ENCODE data around the gene EMC10.
"Not testable (repeated sequence)": the region's sequence is repeated elsewhere in the genome, so short reads cannot be mapped to it uniquely, and the experiment has no call there.

EMC10 gene

DNA sequence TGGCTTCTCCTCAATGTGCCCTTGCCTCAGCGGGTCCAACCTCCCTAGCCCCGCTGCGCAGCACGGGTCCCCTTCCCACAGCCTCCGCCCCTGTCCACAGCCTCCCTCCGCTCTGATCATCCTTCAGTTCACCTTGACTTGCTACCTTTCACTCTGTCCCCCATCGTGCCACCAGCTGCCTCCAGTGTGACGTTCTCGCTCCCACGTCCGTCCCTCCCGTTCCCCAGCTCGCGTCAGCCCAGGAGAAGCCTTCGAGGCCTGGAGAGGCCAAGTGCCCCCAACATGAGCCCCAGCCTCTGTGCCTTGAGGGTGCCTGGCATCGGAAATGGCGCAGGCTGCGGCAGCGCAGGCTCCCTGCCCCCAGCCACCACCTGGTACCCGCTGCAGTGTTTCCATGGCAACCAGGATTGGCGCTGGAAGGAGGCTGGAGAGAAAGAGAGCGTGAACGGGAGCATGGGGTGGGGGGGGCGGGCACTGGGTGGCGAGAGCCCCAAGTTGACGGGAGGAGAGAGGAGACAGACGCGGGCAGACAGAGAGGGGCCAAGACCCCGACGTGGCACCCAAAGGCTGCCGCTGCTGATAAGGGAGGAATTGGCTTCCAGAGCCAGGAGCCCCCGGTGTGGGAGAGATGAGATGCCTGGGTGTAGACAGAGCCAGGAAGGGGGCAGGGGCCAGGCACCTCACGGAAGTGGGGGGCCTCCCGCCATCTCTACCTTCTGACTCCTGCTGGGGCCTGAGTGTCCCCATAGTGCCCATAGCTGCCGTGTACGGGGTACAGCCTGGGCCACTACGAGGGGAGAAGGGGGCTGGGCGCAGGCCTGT lies 38.2 kb downstream of the EMC10 start:
- DNase-seq (ENCODE audit: low read depth): no peak

DNA sequence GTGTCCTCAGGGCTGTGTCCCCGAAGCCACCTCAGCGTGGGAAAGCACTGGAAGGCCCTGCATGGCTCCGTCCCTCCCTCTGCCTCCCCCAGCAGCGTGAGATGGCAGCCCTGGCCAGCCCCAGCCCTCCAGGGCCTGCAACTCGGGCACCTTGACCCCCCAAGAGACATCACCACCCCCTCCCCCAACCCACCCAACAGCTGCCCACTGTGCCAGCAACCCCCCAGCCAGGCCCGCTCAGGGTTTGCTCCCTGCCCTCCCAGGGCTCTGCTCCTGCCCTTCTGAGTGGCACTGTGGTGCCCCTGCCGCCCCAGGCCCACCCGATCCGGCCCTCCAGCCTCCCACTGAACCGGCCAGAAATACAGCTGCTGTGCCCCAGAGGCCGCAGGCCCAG lies 38.9 kb downstream of the EMC10 start:
- no peak for DNase-seq (ENCODE audit: low read depth)

GRCh38 chr19:50516456-50516855 lies 40.1 kb downstream of the EMC10 start:
- no peak for DNase-seq (ENCODE audit: low read depth)

- no peak for DNase-seq (ENCODE audit: low read depth)
These were observed 40.8 kb downstream of the EMC10 start for GRCh38 chr19:50516964-50517703.

- DNase-seq (ENCODE audit: low read depth): no peak
These were observed 41.4 kb downstream of the EMC10 start for GRCh38 chr19:50517704-50518075.

DNA sequence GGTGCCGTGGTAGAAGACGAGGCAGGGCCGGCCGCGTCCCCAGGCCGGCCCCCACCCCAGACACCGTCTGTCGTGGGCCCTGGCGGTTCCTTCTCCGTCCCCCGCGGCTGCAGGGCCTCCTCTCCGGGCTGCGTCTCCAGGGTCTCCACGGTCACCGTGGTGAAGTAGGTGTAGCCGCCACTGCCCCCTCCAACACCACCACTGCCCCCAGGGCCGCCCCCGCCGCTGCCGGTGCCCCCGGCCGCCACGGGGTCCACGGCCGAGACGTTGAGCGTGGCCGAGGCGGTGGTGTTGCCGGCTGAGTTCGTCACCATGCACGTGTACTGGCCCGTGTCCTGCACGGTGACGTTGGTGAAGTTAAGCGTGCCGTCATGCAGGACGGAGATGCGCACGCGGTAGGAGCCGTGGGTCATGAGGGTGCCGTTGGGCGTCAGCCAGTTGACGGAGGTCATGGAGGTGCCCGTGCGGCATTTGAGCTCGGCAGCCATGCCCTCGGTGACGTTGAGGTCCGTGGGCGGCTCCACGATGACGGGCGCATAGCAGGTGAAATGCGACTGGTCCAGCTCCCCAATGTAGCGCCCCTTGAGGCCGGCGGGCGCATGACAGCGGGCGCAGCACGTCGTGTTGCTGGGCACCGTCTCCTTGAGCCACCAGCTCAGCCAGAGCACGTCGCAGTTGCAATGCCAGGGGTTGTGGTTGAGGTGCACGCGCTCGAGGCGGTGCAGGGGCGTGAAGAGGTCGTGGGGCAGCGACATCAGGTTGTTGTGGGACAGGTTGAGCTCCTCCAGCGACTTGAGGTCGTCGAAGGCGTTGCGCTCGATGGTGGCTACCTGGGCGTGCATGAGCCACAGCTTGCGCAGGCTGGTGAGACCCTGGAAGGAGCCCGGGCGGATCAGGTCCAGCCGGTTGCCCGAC lies 42.0 kb downstream of the EMC10 start:
- DNase-seq (ENCODE audit: low read depth): no peak

GRCh38 chr19:50519006-50519575 lies 42.8 kb downstream of the EMC10 start:
- no peak for DNase-seq (ENCODE audit: low read depth)

DNA sequence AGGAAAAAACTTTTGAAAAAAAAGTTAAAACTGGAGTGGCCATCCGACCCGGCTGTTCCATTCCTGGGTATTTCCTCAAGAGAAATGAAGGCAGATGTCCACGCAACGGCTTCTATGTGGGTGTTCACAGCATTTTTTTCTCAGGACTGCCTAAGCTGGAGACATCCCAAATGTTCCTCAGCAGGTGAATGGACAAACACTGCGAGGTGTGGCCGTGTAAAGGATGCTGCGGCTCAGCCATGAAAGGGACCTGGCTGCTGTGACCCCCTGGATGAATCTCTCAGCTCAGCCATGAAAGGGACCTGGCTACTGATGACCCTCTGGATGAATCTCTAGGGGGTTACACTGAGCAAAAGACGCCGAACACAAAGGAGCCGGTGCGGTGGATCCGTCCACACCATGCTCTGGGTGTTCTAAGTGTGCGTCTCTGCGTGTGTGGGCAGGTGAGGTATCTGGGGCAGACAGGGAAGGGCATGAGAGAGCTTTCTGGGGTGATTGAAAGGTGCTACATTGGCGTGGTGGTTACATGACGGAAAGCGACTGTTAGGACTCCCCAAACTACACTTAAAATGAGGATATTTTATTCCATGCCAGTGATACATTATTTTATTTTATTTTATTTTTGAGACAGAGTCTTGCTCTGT lies 44.6 kb downstream of the EMC10 start:
- DNase-seq (ENCODE audit: low read depth): no peak

DNA sequence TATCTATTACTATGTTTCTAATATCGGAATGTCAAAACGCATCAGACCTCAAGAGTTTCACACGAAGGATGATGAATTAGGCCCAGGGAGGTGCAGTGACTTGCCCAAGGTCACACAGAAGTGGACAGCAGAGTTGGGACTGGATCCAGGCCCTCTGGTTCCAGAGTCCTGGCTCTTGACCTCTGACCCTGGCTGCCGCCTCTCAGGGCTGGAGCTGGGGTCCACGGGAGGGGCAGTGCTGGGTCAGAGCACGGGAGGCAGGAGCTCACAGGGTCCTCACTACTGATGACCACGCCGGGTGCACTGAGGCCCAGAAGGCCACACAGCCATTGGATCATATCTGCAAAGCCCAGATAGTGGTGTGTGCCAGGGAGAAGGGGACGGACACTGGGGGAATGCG lies 46.6 kb downstream of the EMC10 start:
- DNase-seq (ENCODE audit: low read depth): no peak

DNA sequence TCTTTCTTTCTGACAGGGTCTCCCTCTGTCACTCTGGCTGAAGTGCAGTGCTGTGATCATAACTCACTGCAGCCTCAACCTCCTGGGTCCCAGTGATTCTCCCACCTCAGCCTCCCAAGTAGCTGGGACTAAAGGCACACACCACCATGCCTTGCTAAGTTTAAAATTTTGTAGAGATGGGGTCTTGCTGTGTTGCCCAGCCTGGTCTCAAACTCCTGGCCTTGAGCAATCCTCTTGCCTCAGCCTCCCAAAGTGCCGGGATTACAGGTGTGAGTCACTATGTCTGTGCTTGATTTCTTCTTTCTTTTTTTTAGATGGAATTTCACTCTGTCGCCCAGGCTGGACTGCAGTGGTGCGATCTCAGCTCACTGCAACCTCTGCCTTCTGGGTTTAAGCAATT lies 51.7 kb downstream of the EMC10 start:
- not testable (repeated sequence) for DNase-seq (ENCODE audit: low read depth)

GRCh38 chr19:50531171-50531612 lies 54.9 kb downstream of the EMC10 start:
- no peak for DNase-seq (ENCODE audit: low read depth)

DNA sequence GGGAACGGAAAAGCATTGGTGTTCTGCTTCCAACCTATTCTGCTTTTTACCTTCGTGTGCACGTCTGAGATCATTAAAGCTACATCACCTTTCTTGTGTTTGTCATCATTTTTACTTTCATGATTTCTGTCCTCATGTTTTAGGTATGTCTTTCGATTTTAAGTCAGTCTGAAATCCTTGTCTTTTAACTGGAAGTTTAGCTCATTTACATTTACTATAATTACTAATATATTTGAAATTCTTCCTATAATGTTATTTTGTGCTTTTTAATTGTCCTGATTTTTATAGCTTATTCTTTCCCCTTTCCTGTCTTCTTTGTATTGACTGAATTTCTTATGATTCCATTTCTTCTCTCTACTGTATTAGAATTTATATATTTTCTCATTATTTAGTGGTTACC lies 56.6 kb downstream of the EMC10 start:
- no peak for DNase-seq (ENCODE audit: low read depth)

DNA sequence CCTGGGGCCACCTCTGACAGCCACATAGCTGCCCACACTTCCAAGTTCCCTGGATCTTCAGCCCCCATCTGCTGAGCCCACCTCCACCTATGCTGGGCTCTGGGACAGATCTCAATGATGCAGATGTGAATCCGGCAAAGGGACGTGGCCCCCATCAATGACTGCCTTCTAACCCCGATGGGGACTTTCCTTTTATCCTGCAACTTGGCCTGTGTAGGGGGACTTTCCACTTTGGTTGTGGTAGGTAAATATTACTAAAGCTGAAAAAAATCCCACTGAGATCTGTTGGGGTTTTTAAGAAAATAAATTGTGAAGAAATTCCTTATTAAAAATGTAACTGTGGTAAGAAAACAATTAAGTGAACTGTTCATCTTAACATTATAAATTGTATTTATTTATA lies 58.2 kb downstream of the EMC10 start:
- DNase-seq (ENCODE audit: low read depth): no peak

GRCh38 chr19:50535672-50536187 lies 59.4 kb downstream of the EMC10 start:
- no peak for DNase-seq (ENCODE audit: low read depth)

- no peak for DNase-seq (ENCODE audit: low read depth)
These were observed 60.5 kb downstream of the EMC10 start for GRCh38 chr19:50536662-50537305.

GRCh38 chr19:50537306-50537685 lies 61.0 kb downstream of the EMC10 start:
- DNase-seq (ENCODE audit: low read depth): no peak

DNA sequence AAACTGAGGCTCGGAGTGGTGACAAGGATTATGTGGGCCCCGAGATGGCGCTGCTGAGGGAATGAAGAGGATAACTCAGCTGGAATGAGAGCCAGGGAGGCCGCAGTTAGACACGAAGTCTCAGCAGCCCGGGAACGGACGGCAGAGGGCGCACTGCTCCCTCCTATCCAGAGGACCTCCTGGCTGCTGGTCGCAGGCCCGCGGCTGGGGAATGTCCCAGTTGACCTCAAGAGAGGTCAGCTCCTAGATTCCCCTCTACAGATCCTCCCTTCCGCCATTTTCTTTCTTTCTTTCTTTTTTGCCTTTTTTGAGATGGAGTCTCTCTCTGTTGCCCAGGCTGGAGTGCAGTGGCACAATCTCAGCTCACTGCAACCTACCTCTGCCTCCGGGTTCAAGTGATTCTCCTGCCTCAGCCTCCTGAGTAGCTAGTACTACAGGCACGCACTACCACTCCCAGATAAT lies 61.5 kb downstream of the EMC10 start:
- DNase-seq (ENCODE audit: low read depth): peak; percentile 30

All from stimulated activated CD8-positive, alpha-beta memory T cell treated with anti-CD3 and anti-CD28 coated beads, Interleukin-15, amount 100 ng/mL, for 1 hour (primary cell).